ENCODE measurements around the gene DTNBP1. TPM values are rescaled to one million over a fixed set of nuclear protein-coding genes. Genes with fewer than 3 reads are reported as not detected.

The DTNBP1 gene
- total RNA-seq, 1 experiment from 2014 or later: 28.2 TPM

- Histone ChIP-seq H3K27ac (ENCODE audit: low read depth, low read length, poor library complexity, severe bottlenecking) (peak overlapping the region; percentile 83), H3K4me3 (ENCODE audit: low read depth, low read length, poor library complexity, severe bottlenecking) (no peak overlapping the region), H3K27me3 (replicated peaks; ENCODE audit: insufficient read depth, low read depth, low read length, poor library complexity) (no peaks in the 10 kb centered on the region), H3K4me1 (ENCODE audit: insufficient read depth, low read length, poor library complexity, severe bottlenecking) (peaks cover 85% of the 10 kb centered on the region), H3K36me3 (ENCODE audit: insufficient read depth, low read length, poor library complexity, severe bottlenecking) (no peaks in the 10 kb centered on the region), H3K9me3 (ENCODE audit: low read depth, low read length, poor library complexity, severe bottlenecking) (no peaks in the 10 kb centered on the region)
- TF ChIP-seq EZH2 (IDR thresholded peaks at IDR 0.05; ENCODE audit: borderline replicate concordance, low read depth, low read length, poor library complexity, severe bottlenecking) (no peak), CTCF (conservative IDR thresholded peaks at IDR 0.05; ENCODE audit: low read depth, low read length) (peak; percentile 66)
- DNase-seq (ENCODE audit: low spot score): peak; percentile 58
- ChIA-PET POLR2A (ENCODE audit: low non-redundant PET) (no interaction called here), CTCF (interaction anchor here (0.6 to 0.7 kb wide), 4 partner anchors 108 to 512 kb away, joined by 3 to 5 read pairs (median 3); no protein-coding TSS in a partner anchor)
- BruUV-seq (replicated peaks): no TSS peak
- intact Hi-C loops (cut with micrococcal nuclease; ENCODE audit: unreplicated experiment): loop anchor here (2.0 to 10.0 kb wide), 7 partner anchors 101 to 1489 kb away; partner anchors contain the start of gene JARID2
Measured at GRCh38 chr6:15623276-15624116, 39.3 kb downstream of the DTNBP1 start.

- peaks cover 80% of the 10 kb centered on the region for H3K4me1 ChIP-seq (ENCODE audit: insufficient read depth, low read length, poor library complexity, severe bottlenecking)
- no peaks in the 10 kb centered on the region for H3K36me3 ChIP-seq (ENCODE audit: insufficient read depth, low read length, poor library complexity, severe bottlenecking)
- H3K4me3 ChIP-seq (ENCODE audit: low read depth, low read length, poor library complexity, severe bottlenecking): no peak overlapping the region
- no TSS peak for BruUV-seq (replicated peaks)
- POLR2A ChIA-PET (ENCODE audit: low non-redundant PET): interaction anchor here (0.5 kb wide), 1 partner anchor 375 kb away, joined by 6 read pairs; no protein-coding TSS in a partner anchor
- CTCF ChIA-PET: interaction anchor here (0.7 kb wide), 1 partner anchor 119 kb away, joined by 5 read pairs; no protein-coding TSS in a partner anchor
- TF ChIP-seq EZH2 (IDR thresholded peaks at IDR 0.05; ENCODE audit: borderline replicate concordance, low read depth, low read length, poor library complexity, severe bottlenecking) (no peak), CTCF (conservative IDR thresholded peaks at IDR 0.05; ENCODE audit: low read depth, low read length) (no peak)
- H3K9me3 ChIP-seq (ENCODE audit: low read depth, low read length, poor library complexity, severe bottlenecking): no peaks in the 10 kb centered on the region
- DNase-seq (ENCODE audit: low spot score): peak; percentile 57
- peak overlapping the region; percentile 83 for H3K27ac ChIP-seq (ENCODE audit: low read depth, low read length, poor library complexity, severe bottlenecking)
- no peaks in the 10 kb centered on the region for H3K27me3 ChIP-seq (replicated peaks; ENCODE audit: insufficient read depth, low read depth, low read length, poor library complexity)
- intact Hi-C loops (cut with micrococcal nuclease; ENCODE audit: unreplicated experiment): loop anchor here (2.0 to 10.0 kb wide), 7 partner anchors 100 to 1487 kb away; partner anchors contain the start of gene JARID2
Measured at GRCh38 chr6:15622045-15622740, 40.6 kb downstream of the DTNBP1 start.

GRCh38 chr6:15621203-15622044, 41.4 kb downstream of the DTNBP1 start:
- H3K4me3 ChIP-seq (ENCODE audit: low read depth, low read length, poor library complexity, severe bottlenecking): no peak overlapping the region
- intact Hi-C loops (cut with micrococcal nuclease; ENCODE audit: unreplicated experiment): loop anchor here (2.0 to 10.0 kb wide), 7 partner anchors 99 to 1487 kb away; partner anchors contain the start of gene JARID2
- peak overlapping the region; percentile 83 for H3K27ac ChIP-seq (ENCODE audit: low read depth, low read length, poor library complexity, severe bottlenecking)
- H3K27me3 ChIP-seq (replicated peaks; ENCODE audit: insufficient read depth, low read depth, low read length, poor library complexity): no peaks in the 10 kb centered on the region
- no TSS peak for BruUV-seq (replicated peaks)
- POLR2A ChIA-PET (ENCODE audit: low non-redundant PET): no interaction called here
- no peaks in the 10 kb centered on the region for H3K9me3 ChIP-seq (ENCODE audit: low read depth, low read length, poor library complexity, severe bottlenecking)
- TF ChIP-seq CTCF (conservative IDR thresholded peaks at IDR 0.05; ENCODE audit: low read depth, low read length): no peak
- TF ChIP-seq EZH2 (IDR thresholded peaks at IDR 0.05; ENCODE audit: borderline replicate concordance, low read depth, low read length, poor library complexity, severe bottlenecking): no peak
- H3K4me1 ChIP-seq (ENCODE audit: insufficient read depth, low read length, poor library complexity, severe bottlenecking): peaks cover 80% of the 10 kb centered on the region
- H3K36me3 ChIP-seq (ENCODE audit: insufficient read depth, low read length, poor library complexity, severe bottlenecking): no peaks in the 10 kb centered on the region
- CTCF ChIA-PET: no interaction called here
- DNase-seq (ENCODE audit: low spot score): peak; percentile 37

Data from A673 (cell line).